ENCODE measurements around the gene COMTD1.

COMTD1 gene

GRCh38 chr10:75235375-75236177 is at the start of gene COMTD1:
TSS of gene COMTD1 (minus strand) at chr10:75235957. CDS start at chr10:75235928, 29 bp downstream.
- peak; percentile 95 to 96 for DNase-seq

- no peak for DNase-seq
These were observed 48.1 kb upstream of the COMTD1 start for GRCh38 chr10:75283671-75284470.

- no peak for DNase-seq
These were observed 47.4 kb upstream of the COMTD1 start for GRCh38 chr10:75283078-75283670.

- no peak for DNase-seq
These were observed 46.2 kb upstream of the COMTD1 start for GRCh38 chr10:75281974-75282373.

- DNase-seq, result no peak
These were observed 44.5 kb upstream of the COMTD1 start for GRCh38 chr10:75280236-75280635.

GRCh38 chr10:75276069-75276872 is 40.5 kb upstream of the COMTD1 start:
- DNase-seq, result no peak

GRCh38 chr10:75272896-75273295 is 37.1 kb upstream of the COMTD1 start:
- DNase-seq, result no peak

GRCh38 chr10:75272094-75272493 is 36.3 kb upstream of the COMTD1 start:
- no peak for DNase-seq

GRCh38 chr10:75269605-75270004 is 33.8 kb upstream of the COMTD1 start:
- no peak for DNase-seq

- no peak for DNase-seq
These were observed 31.2 kb upstream of the COMTD1 start for GRCh38 chr10:75266945-75267344.

- DNase-seq, result no peak
These were observed 30.1 kb upstream of the COMTD1 start for GRCh38 chr10:75265856-75266255.

- no peak for DNase-seq
These were observed 28.0 kb upstream of the COMTD1 start for GRCh38 chr10:75263806-75264205.

GRCh38 chr10:75261813-75262705 is 26.3 kb upstream of the COMTD1 start:
- no peak for DNase-seq

GRCh38 chr10:75260990-75261389 is 25.2 kb upstream of the COMTD1 start:
- DNase-seq, result no peak

GRCh38 chr10:75254739-75255138 is 19.0 kb upstream of the COMTD1 start:
- DNase-seq, result no peak

GRCh38 chr10:75253281-75254220 is 17.8 kb upstream of the COMTD1 start:
- DNase-seq, result no peak

GRCh38 chr10:75250934-75251333 is 15.2 kb upstream of the COMTD1 start:
- no peak for DNase-seq

- DNase-seq, result no peak
These were observed 12.0 kb upstream of the COMTD1 start for GRCh38 chr10:75247797-75248196.

- DNase-seq, result no peak
These were observed 10.7 kb upstream of the COMTD1 start for GRCh38 chr10:75246506-75246905.

Data from activated CD4-positive, alpha-beta T cell treated with anti-CD3 and anti-CD28 coated beads, Interleukin-2, amount 50 U/mL, for 48 hours (primary cell).